NCI-H1930 (cell line): ENCODE data around the gene SNX8.
"Not testable (repeated sequence)": the region's sequence is repeated elsewhere in the genome, so short reads cannot be mapped to it uniquely, and the experiment has no call there.

Source experiments
- DNase-seq, 2 experiments: peaks; one replicate each; lab custom pipeline; 2025; lab: John Stamatoyannopoulos, UW

Gene SNX8

DNA sequence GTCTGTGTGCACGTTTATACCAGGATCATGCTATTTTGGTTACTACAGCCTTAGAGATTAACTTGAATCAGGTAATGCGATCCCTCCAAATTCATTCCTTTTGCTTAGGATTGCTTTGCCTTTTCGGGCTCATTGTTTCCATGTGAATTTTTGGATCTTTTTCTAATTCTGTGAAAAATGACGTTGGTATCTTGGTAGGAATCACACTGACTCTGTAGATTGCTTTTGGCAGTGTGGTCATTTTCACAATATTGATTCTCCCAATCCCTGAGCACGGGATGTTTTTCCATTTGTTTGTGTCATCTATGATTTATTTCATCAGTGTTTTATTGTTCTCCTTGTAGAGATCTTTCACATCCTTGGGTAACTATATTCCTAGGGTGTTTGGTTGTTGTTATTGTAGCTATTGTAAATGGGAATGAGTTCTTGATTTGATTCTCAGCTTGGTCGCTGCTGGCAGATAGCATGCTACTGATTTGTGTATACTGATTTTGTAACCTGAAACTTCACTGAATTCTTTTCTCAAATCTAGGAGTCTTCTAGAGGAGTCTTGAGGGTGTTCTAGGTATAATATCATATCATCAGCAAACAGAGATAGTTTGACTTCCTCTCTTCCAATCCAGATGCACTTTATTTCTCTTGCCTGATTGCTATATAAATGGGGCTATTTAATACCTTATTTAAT is 18.2 kb downstream of the SNX8 start:
- no peak for DNase-seq

DNA sequence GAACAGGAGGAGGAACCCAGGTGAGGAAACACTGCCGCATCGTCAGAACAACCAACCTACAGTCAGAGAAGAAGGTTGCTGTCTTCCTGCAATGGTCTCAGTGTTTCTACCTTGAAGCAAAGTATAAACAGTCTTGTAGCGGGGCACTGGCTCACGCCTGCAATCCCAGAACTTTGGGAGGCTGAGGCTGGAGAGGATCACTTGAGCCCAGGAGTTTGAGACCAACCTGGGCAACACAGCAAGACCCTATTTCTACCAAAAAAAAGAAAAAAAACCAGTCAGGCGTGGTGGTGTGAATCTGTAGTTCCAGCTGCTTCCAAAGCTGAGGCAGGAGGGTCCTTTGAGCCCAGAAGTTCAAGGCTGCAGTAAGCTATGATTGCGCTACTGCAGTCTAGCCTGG is 23.4 kb downstream of the SNX8 start:
- DNase-seq: no peak

DNA sequence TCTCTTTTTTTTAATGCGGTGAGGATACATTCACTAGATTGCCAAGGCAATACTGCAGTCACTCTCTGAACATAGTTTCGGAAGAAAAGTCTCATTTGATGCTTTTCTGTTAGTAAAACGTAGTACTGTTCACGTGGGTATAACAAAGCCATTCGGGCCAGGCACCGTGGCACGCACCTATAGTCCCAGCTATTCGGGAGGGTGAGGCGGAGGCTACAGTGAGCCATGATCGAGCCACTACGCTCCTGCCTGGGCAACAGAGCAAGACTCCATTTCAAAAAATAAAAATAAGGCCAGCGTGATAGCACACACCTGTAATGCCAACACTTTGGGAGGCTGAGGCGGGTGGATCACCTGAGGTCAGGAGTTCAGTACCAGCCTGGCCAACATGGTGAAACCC is 24.6 kb downstream of the SNX8 start:
- no peak for DNase-seq

DNA sequence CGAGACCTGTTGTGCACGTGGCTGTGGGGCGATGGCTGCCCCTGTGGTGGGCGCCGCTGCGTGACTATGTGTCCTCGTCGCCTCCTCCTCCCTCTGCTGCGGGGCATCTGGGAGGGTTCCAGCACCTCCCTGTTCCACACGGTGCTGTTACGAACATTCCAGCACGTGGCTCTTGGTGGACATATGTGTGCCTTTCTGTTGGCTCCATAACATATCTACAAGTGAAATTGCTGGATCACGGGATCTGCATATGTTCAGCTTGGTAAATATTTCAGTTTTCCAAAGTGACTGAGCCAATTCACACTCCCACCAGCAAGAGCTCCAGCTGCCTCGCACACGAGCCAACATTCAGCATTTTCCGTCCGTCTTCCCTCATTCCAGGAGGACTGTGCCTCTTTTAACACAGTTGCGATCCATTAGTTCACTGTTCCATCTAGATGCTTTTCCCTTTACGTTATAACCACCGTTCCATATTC is 25.1 kb downstream of the SNX8 start:
- no peak for DNase-seq

DNA sequence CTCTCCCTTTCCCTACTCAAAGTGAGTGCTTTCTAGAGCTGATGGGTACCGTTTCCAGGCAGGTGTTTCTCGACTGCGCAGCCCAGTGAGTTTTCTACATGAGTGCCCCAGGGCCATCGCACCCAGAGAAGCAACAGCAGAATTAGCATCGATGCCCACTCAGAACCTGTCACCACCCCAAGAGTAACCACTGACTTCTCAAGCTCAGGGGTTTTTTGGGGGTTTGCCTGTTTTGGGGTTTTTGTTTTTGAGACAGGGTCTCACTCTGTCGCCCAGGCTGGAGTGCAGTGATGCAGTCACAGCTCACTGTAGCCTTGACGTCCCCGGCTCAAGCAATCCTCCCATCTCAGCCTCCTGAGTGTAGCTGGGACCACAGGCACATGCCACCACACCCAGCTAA is 25.7 kb downstream of the SNX8 start:
- DNase-seq: no peak

DNA sequence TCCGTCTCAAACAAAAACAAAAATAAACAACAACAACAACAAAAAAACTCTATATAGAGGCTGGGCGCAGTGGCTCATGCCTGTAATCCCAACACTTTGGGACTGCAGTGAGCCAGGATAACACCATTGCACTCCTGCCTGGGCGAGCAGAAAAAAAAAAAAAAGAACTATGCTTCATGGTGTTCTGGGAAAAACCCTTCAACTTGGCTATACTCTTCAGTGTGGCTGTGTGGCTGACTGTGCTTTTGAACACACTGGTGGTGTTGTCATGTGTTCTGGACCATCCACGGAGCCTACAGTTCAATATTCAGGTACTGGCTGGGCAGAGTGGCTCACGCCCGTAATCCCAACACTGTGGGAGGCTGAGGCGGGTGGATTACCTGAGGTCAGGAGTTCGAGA is 26.5 kb downstream of the SNX8 start:
- DNase-seq: no peak

DNA sequence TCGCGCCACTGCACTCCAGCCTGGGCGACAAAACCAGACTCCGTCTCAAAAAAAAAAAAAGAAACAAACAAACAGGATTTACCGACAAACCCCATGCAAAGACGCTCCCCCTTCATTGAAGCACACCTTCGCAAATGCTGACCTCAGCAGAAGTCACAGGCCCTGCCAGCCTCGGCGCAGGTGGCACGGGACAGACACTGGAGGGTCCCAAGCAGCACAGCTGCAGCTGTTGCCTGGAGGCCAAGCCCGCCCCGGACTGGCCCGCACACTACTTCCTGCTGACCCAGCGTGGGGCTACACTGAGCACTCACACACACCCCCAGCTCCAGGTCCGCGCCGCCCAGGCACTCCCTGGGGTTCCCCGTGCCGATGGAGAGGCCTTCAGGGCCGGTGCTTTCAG is 31.2 kb downstream of the SNX8 start:
- DNase-seq: no peak

DNA sequence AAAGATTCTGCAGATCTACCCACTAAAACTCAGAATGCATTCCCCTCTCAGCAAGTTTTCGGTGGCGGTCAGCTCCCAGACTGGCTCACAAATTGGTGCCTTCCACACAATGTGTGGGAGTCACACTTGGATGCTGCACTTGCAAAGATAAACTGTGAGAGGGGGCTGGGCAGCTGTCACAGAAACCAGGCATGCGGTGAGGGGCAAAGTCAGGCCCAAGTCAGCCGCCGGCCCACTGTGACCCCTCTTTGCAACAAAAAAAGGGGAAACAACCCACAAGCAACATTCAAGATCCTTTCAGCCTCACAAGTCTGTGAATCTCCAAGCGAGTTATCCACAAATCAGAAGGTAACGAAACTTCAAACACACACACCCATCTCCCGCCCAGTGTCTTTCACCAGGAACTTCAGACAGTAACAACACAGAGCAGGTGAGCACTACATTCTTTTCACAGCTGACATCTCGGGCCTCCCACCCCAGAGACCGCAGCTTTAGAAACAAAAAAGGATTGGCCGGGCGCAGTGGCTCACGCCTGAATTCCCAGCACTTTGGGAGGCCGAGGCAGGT is 32.0 kb downstream of the SNX8 start:
- DNase-seq: no peak

DNA sequence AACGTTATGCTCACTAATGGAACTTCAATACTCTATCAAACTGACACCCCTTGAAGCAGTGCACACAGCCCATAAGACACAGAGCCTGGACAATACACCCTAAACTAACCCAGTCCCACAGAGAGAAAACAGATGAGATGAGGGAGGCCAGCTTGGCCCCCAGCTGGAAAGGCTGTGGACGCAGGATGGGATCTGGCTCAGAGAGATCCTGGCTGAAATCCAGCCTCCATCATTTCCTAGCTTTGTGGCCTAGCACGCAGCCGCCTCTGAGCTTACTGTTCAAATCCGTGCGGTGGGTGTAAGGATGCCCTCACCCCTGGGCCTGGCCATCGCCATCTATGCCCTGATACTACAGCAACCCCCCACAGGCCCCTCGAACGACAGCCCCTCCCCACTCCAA is 32.7 kb downstream of the SNX8 start:
- no peak for DNase-seq

DNA sequence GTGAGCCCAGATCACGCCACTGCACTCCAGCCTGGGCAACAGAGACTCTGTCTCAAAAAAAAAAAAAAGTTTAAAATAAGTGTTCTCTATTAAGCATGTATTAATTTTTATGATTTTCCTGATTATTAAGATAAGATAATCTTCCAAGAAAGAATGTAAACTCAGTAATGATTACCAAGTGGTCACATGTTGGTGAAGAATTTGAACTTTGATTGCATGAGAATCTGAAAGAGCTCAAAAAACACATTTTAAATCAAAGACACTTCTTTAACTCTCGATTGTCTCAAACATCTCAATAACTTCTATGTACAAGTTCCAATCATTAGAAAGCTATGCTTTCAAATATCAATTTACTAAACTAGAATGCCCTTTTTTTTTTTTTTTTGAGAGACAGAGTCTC is 33.8 kb downstream of the SNX8 start:
- DNase-seq: no peak

DNA sequence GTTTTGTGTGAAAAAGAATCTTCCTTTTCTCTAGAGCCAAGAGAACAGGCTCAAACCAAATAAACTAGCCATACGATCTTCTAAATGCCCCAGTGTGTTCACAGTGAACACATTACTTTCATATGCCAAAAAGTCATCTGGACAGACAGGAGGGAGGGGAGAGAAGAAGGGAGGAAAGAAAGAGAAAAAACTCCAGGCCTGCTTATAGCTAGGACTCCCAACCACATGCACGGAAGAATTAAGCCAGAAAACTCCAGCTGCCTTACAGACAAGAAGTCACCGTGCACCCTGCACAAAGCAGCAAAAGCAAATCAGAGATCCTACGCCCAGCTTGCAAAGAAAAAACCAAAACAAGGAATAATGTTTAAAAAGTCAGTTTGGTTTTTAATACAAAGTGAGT is 34.3 kb downstream of the SNX8 start:
- DNase-seq: no peak

DNA sequence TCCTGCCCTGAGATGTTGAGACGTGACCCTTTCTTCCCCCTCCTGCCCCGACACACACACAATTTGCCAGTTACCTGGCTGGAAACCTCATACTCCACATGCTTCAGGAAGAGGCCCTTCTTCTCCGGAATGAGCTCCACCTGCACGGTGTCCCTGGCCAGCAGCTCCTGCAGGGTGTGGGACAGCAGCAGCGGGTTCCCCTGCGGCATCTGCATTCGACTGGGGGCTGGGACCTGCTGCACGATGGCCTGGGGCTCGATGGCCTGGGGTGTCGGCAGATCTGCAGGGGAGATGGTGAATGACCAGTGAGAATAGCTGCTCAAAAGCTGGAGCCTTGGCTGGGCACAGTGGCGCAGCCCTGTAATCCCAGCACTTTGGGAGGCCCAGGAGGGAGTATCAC is 36.2 kb downstream of the SNX8 start:
- DNase-seq: no peak

DNA sequence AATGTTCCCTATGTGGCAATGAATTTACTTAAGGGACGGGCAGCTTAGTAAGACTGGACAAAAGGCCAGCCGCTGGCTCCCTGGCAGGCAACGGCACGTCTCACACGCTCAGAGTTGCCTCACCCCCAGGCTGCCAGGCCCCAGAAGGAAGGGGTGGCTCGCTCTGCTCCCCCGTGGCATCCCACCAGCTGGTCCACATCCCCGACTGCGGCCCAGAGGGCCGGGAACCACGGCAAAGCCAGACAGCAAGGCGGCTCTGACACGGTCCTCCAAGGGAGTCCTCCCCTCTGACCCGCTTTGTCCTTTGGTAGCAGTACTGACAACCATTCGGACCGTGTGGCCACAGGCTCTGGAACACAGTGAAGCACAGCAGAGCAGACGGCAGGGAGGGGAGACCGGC is 38.1 kb downstream of the SNX8 start:
- DNase-seq: no peak

DNA sequence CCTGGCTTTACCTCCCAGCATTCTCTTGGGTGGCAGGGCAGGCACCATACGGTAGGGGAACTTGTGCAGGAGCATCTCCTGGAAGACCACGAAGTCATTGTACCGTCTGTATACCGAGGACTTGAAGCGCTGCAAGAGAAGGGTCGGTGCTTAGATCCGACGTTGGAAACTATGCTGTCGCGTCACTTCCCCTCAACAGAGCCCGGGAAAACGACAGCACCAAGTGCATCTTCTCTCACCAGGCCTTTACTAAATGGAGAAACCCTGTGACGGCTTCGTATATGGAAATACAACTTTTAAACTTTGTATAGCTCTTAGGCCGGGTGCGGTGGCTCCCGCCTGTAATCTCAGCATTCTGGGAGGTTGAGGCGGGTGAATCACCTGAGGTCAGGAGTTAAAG is 39.1 kb downstream of the SNX8 start:
- DNase-seq: no peak

DNA sequence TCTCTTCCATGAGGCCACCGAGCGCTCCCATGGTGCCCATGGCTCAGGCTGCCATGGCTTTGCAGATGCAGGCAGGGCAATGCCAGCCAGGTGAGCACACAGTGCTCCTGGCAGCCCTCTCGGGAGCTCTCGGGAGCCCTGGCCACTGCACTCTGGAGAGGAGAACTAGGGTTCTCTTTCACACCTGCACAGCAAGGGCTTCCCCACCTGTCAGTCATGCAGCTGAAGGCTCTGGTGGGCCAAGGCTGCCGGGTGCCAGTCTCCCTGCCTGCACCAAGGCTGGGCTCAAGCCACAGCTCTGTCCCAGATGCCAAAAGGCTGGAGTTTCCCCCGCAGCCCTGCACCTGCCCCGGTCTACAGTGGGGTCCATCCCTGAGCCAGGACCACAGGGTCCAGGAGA is 39.6 kb downstream of the SNX8 start:
- DNase-seq: no peak

DNA sequence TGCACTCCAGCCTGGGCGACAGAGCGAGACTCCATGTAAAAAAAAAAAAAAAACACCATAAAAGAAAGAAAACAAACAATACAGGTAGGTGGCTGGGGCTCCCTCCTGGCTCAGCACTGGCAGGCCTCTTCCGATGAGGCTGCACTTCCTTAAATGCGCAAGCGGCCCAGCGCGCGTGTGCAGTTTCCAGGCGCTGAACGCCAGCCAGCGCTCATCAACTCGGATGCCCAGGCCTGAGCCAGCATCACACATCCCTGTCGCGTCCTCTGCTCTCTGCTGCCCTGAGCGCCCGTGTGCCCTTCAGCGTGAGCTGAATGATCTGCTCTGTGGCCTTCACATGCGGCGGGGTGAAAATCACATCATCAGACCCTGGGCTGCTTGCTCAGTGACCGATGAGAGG is 40.4 kb downstream of the SNX8 start:
- no peak for DNase-seq

DNA sequence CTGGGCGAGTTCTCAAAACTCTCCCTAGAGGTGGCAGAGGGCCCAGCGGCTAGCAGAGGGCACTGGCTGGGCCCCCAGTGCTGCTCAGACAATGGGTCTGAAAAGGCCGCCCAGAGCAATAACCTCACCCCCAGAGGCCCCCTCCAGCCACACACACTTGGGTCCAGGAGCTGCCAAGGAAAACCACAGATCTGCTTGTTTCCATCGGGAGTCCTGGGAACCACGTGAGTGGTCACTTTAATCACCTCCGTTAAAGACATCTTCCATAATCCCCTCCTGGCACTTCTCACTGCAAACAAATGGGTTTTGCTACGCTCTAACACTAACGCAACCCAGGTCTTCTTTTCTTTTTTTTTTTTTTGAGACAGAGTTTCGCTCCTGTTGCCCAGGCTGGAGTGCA is 42.2 kb downstream of the SNX8 start:
- no peak for DNase-seq

DNA sequence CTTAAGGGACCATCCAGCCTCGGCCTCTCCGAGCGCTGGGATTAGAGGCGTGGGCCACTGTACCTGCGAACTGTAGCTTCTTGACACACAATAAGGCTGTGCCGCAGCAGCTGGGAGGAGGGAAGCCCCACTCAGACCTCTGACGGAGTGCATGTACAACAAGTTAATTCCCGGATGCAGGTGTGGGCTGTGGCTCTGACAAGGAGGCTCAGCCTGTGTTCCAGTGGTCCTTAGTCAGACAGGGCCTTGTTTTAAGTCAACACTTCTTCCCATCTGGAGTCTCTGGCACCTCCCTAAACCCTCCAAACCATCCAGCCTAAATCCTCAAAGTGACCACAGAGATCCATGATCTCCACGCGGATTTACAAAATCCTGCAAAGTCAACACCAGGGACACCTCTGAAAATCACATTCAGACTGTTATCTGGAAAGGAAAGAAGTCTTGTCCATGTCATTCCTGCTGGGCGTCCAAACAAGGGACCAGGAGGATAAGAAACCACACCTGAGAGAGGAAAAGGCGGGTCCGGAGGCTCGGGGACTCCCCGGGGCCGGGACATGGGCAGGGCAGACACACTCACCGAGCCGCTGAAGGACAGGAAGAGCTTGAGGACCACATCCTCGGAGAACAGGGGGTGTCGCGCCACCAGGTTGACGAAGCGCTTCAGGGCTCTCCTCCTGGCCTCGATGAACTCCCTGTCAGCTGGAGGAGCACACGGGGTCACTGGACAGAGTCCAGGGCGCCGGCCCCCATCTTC is 42.8 kb downstream of the SNX8 start:
- DNase-seq: no peak

DNA sequence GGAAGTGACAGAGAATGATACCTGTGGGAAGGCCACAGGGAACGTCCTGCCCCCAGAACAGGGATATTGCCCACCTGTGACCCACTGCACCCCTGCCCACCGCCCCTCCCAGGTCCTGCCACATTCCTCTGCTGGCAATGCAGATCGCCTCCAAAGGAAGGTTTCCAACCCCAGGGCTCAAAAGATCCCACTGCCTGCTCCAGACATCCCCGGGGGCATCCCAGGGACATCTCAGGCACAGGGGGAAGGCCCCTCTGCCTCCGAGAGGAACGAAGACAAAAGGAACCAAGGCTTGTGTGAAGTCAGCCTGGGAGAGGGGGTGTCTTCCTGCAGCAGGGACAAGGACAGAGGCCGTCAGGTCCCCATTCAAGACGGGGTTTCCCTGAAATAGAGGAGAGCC is 43.7 kb downstream of the SNX8 start:
- DNase-seq: no peak

DNA sequence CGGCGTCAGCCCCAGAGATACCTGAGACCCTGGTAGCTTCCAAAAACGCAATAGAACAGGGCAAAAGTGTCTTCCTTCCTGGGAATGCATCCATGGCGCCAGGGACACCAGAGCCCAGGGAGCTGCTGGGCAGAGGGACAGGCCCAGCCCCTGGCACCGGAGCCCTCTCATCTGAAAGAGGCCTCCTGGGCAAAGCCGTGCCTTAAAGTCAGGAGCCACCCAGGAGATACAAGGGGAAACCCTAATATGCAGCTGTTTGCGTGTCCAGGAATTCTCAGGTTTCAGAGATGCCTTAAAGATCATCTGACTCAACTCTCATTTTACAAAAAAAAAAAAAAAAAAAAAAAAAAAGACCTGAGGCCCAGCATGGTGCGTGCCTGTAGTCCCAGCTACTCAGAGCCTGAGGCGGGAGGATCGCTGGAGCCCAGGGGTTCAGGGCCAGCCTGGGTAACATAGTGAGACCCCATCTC is 44.2 kb downstream of the SNX8 start:
- DNase-seq: no peak

DNA sequence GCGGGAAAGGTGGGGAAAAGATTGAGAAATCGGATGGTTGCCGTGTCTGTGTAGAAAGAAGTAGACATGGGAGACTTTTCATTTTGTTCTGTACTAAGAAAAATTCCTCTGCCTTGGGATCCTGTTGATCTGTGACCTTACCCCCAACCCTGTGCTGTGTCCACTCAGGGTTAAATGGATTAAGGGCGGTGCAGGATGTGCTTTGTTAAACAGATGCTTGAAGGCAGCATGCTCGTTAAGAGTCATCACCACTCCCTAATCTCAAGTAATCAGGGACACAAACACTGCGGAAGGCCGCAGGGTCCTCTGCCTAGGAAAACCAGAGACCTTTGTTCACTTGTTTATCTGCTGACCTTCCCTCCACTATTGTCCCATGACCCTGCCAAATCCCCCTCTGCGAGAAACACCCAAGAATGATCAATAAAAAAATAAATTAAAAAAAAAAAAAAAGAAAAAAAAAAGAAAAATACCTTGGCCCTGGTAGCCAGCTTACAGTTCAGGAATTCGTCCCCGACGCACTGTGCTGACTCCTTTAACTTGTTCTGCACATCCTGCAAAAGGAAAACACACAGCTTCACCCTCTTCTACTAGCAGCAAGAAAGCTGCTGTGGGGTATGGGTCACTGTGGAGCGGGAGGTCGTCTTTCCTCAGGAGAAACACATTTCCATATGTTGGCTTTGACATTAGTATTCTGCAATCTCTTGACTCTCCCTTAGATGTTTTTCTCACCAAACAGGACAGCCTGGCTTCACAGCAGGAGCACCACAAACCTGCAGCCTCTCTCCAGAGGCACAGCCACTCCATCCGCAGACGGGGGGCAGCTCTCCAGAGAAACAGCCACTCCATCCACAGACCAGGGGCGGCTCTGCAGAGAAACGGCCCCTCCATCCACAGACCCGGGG is 44.9 kb downstream of the SNX8 start:
- DNase-seq: not testable (repeated sequence)

DNA sequence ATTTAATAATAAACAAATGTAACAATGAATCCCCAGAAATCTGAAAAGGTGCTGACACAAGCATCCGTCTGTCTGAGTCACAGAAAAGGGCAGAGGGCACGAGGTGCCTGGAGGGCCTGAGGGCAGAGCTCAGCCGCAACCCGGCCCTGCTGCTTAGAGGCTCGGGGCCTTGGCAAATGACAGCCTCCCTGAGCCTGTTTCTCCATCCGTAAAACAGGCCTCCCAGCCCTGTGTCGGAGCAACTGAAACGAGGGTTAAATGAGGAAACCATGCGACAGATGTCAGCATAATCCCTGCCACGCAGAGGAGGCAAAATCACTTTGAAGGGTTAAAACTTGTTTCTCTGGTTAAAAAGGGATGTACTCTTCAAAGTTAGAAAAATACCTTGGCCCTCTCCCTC is 47.3 kb downstream of the SNX8 start:
- DNase-seq: no peak
